ENCODE results near the gene HEPHL1.
A peak's percentile ranks its signal among the peaks of the same experiment; 100 is the strongest.

HEPHL1 gene

GRCh38 chr11:94131047-94131717 is 110.0 kb downstream of the HEPHL1 start:
- DNase-seq (ENCODE audit: low spot score): peak; percentile 14

GRCh38 chr11:94131718-94132115 is 110.6 kb downstream of the HEPHL1 start:
- DNase-seq (ENCODE audit: low spot score): peak; percentile 17

GRCh38 chr11:94132152-94132558 is 111.0 kb downstream of the HEPHL1 start:
- DNase-seq (ENCODE audit: low spot score): no peak

- no peak for DNase-seq (ENCODE audit: low spot score)
Observed at GRCh38 chr11:94132823-94133408, 111.8 kb downstream of the HEPHL1 start.

GRCh38 chr11:94133752-94134151 is 112.6 kb downstream of the HEPHL1 start:
- no peak for DNase-seq (ENCODE audit: low spot score)

DNA sequence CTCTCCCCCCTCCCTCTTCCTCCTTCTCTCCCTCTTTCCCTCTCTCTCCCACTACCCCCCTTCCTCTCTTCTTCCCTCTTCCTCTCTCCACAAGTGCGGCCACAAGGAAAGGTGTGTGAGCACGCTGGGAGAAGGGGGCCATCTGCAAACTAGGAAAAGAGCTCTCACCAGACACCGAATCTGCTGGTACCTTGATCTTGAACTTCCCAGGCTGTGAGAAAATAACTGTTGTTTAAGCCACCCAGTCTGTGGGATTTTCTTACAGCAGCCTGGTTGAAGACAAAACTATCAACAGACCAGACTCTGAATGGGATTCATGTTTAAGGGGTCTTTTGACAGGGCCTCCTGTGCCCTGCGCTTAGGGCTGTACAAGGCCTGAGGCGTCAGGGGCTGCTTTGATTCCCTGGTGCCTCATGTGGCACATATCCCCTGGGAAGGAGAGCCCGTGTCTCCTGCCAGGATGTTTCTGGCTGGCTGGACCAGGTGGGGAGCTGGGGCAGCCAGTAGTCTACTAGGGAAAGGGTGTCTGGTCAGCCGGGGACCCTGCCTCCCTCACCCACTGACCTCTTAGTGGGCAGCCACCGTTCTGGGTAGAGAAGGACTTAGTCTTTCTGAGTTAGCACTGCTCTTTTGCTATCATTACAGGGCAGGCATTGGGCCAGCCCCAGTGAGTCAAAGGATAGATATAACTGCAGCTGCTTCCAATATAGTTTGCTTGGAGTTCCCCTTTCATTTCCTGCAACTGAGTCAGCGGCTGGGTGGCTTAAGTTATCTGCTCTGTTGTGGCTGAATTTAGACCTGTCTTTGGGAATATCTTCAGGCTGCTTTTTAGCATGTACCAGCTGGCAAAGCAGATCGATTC is 113.7 kb downstream of the HEPHL1 start:
- DNase-seq (ENCODE audit: low spot score): no peak

GRCh38 chr11:94139416-94139815 is 118.3 kb downstream of the HEPHL1 start:
- no peak for DNase-seq (ENCODE audit: low spot score)

GRCh38 chr11:94140154-94140655 is 119.1 kb downstream of the HEPHL1 start:
- no peak for DNase-seq (ENCODE audit: low spot score)

DNA sequence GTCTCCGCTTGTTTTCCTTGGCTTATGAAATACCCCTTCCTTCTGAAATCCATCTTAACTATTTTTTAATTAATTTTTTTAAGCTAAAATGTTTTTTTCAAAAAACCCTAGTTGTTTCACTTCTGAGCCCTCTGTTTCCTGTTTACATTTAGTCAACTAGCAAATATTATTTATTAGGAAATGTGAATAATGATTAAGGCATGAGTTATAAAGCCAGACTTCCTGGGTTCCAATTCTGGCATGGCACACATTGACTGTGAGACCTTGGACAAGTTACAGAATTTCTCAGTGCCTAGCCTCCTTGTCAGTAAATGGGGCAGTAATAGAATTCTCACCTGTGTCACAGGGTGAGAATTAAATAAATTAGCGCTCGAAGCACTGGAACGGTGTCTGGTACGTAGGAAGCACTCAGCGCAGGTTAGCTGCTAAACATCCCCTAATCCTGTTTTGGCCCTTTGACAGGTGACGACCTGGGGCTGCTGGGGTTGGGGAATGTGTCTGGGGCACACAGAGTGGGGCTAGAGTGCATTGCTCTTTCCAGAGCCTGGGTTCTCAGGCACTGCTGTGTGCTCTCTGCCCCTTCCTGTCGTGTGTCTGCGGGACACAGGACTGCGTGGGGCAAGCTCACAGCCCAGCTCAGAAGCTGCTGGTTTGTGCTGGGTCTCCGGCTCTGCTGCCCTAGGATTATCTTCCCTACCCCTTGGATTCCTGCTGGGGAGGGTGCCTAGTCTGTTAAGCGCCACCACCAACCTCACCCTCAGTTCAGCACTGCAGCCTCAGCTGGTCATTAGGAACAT is 120.6 kb downstream of the HEPHL1 start:
- DNase-seq (ENCODE audit: low spot score): no peak

- no peak for DNase-seq (ENCODE audit: low spot score)
Observed at GRCh38 chr11:94142308-94143281, 121.4 kb downstream of the HEPHL1 start.

DNA sequence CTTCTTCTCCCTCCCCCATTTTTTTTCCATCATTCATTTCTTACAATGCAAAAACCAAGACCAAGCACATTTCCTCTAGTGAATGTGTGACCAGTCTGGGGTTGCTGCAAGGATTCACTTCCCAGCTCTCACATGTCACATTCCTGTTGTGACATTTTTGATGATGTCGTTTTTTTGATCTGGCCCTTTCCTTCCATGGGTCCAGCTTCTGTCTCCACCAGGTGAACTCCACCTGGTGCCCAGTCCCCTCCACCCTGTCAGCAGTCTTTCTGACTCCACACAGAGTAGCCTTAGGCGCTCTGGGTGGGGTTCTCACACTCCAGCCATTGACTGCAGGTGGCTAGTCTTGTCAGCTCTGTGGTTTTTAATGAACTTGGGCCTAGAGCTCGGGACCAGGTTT is 123.1 kb downstream of the HEPHL1 start:
- no peak for DNase-seq (ENCODE audit: low spot score)

DNA sequence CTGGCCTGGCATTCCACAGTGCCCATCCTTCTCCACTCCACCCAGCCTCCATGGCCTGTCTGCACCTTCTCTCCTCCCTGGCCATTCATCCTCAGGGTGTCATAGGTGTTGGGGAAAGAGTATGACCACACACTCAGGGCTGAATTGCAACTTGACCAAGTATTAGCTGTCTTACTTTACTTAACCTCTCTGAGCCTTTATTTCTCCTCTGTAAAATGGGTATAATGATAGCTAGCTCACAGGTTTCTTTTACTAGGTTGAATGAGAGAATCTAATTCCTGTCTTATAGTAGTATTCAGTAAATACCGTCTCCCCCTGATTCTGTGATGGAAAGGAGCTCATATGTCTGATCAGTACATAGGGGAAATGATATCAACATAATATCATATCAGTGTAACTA is 123.5 kb downstream of the HEPHL1 start:
- no peak for DNase-seq (ENCODE audit: low spot score)

DNA sequence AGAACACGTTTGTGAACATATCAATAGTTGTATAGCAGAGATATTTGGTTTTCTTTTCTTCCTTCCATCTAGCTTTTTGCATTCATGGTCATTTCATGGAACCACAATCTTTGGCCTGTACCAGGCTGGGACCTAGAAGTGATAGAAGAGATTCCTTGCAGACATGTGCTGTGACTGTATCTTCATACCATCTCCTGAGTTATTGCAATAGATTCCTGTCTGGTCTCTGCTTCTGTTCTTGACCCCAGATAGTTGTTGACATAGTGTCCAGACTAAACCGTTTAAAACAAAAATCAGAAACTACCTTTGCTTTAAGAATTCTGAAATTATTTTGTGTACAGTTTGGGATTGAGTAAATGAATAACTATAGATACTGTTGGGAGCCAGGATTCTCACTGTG is 124.3 kb downstream of the HEPHL1 start:
- DNase-seq (ENCODE audit: low spot score): no peak

DNA sequence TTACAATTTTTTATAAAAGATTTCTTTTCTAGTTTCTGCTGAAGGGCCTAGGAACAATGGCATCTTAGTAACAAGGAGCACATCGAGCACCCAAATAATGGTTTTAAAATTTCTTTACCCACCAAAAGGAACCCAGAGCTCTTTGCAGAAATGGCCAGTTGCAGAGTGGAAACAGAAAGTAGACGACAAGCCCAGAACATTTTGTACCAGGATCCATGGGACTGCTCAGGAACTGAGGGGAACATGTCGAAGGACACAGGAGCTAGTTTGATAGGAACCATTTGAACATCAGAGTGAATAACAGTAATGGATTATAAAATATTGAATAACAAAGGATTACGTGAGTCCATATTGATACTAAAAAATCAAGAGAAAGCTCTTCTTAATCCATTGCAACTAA is 124.8 kb downstream of the HEPHL1 start:
- DNase-seq (ENCODE audit: low spot score): no peak

GRCh38 chr11:94147433-94147845 is 126.3 kb downstream of the HEPHL1 start:
- no peak for DNase-seq (ENCODE audit: low spot score)

GRCh38 chr11:94148189-94148588 is 127.0 kb downstream of the HEPHL1 start:
- DNase-seq (ENCODE audit: low spot score): no peak

DNA sequence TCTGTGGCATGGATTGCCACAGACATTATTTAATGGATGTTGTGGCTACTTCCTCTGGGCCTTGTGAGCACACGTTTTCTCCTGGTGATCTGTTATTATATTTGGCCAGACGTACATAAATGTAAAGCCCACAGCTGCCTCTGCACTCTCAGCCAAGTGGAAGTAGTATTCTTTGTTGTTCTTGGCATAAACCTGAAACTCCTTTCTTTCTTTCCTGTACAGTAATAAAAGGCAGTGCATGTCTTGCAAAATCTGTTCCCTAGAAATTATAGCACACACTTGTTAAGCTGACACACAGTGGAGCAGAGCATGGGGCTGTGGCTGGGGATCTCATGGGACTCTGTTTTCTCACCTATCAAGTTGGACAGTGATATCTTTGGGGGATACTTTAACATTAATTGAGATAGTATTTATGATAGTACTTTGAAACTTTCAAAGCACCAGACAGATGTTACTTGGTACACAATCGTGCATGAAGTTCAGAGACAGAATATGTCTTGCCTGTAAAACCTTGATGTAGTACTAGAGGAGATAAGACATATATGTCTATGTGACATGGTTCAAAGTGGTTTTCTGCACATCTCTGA is 128.4 kb downstream of the HEPHL1 start:
- no peak for DNase-seq (ENCODE audit: low spot score)

GRCh38 chr11:94150056-94150455 is 128.9 kb downstream of the HEPHL1 start:
- no peak for DNase-seq (ENCODE audit: low spot score)

GRCh38 chr11:94150704-94151685 is 129.8 kb downstream of the HEPHL1 start:
- DNase-seq (ENCODE audit: low spot score): no peak
